Embryonic facial prominence (tissue), 1 donor: ENCODE results near the gene COX20.
"Not testable (repeated sequence)": the region's sequence is repeated elsewhere in the genome, so short reads cannot be mapped to it uniquely, and the experiment has no call there.

Experiments used
- DNase-seq: peaks from one replicate; pipeline ENCODE4 v3.0.0-alpha.2; 2016; ENCODE audit errors: extremely low spot score

The COX20 gene, protein sequence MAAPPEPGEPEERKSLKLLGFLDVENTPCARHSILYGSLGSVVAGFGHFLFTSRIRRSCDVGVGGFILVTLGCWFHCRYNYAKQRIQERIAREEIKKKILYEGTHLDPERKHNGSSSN

GRCh38 chr1:244835276-244836134 is at the start of gene COX20:
Gene COX20 (plus strand): TSS chr1:244835658. CDS start chr1:244835715, 57 bp downstream.
- peak; percentile 79 for DNase-seq

DNA sequence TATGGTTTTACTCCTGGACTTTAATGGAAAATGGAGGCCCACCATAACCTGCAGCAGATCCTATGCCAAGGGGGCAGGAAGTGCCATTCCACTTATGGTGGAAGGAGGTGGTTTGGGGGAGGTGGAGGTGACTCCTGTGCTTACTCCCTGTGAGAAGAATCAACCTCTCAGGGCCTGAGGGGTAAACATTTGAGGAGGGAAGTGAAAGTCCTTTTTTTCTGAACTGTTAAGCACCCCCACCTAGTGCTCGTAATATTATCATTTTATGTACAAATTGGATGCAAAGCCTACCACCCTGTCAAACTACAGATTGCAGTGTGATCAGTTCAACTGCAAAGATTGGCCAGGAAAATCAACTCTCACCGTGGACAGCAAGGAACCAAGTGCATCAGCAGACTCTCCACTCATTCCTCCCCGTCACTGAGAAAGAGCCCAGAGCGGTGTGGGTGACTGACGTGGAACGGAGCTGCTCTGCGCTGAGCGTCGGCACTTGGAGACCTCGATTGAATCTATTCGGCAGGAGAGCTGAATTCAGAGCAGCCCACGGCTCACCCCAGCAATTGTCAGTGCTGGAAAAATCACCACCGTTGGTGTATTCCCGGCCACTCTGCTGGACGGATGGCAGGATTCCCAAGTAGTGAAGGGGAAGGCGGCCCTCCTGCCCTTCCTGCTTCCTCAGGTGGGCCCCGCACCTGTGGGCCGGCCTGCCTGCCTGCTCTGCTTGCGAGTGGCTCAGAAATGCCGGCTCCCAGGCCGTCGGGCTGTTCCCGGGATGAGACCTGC is 46.8 kb upstream of the COX20 start:
- no peak for DNase-seq

DNA sequence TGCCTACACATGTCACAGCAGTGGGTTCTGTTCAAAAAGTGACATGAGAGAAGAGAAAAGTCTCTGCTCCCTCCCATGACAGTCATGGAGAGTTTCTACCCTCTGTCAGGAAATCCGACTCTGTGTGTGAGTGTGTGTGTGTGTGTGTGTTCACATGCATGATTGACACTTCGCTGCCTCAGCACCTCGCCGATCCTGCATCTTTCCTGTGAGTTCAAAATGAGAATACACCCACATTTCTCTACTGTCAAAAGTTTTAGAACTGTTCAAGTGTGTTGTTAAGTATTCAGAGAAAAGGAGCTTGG is 46.2 kb upstream of the COX20 start:
- DNase-seq, result no peak

DNA sequence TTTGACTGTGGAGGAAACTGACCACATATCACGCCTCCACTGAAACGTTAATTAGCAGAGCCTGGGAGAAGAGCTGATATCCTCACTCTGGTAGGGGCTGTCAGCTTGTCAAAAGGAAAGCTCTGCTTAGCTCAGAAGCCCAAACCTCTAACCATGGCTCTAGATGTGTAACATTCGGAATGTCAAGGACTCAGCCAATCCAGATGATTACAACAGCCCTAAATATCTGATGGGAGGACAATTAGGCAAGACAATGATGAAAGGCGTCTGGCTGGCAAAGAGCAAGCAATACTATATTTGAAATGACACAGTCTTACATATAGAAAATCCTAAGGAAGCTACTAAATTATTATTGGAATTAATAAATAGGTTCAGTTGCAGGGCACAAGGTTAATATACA is 45.7 kb upstream of the COX20 start:
- DNase-seq, result no peak

DNA sequence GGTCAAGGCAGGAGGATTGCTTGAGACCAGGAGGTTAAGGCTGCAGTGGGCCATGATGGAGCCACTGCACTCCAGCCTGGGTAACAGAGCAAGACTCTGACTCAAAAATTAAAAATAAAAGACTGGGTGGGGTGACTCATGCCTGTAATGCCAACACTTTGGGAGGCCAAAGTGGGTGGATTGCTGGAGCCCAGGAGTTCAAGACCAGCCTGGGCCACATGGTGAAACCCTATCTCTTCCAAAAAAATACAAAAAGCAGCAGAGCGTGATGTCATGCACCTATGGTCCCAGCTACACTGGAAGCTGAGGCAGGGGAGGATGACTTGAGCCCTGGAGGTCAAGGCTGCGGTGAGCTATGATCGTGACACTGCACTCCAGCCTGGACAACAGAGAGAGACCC is 44.4 kb upstream of the COX20 start:
- DNase-seq, result no peak

- no peak for DNase-seq
These were observed 43.1 kb upstream of the COX20 start for GRCh38 chr1:244792188-244792850.

- DNase-seq, result no peak
These were observed 41.4 kb upstream of the COX20 start for GRCh38 chr1:244794071-244794470.

GRCh38 chr1:244794516-244794915 is 40.9 kb upstream of the COX20 start:
- DNase-seq, result not testable (repeated sequence)

DNA sequence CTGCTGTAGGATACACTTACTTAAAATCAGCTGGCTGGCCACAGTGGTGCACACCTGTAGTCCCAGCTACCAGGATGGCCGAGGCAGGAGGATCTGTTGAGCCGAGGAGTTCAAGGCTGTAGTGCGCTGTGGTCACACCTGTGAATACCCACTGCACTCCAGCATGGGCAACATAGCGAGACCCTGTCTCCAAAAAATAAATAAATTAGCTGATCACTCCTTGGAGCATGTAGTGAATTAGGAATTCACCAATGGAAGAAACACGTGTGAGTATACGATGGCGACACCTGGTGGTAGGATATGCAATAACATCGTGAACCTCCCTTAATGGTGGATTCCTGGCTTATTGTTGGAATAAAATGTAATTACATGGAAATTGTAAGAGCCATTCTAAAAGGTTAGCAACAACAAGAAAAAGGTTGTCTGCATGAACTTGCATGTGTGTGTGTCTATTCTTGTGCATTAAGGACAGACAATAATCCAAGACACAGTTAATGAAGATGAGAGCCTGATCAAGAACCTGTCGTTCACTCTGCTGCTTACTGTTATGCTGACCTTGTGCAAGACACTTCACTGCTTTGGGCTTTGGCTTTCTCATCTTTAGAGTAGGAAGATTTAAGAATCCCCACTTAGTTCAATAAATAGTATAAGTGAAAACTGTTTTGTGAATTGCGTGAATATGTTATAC is 38.6 kb upstream of the COX20 start:
- peak; percentile 49 for DNase-seq

DNA sequence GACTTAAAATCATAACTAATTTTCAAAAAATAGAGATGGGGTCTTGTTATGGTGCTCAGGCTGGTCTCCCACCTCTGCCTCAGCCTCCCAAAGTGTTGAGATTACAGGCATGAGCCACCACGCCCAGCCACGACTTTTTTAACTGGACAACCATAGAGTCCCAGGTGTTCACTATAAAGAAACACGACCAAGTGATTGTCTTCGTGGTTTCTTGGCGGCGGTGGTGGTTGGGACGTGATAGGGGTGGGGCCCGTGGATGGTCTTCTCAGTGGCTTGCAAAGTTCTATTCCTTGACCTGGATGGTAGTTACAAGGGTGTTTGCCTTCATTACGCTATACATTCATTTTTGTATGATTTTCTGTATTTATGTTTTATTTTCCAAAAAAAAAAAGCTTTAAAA is 34.6 kb upstream of the COX20 start:
- no peak for DNase-seq

- DNase-seq, result no peak
These were observed 34.2 kb upstream of the COX20 start for GRCh38 chr1:244801246-244801645.

DNA sequence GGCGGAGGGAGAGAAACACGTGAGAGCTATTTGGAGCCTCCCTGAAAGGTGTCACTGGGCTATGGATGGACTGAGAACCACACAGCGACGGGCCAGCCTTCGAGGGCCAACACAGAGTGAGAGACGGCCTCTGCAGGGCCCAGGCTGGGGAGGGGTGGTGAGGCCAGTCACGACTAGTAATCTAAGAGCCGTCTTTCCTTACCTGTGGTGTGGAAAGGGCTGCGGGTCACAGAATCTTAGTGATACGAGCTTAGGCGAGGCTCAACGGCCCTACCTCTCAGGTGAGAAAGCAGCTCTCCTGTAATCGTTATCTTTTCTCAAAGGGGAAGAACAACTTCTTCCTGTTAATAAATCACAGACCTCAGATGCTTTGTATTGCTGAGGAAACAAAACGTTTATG is 33.4 kb upstream of the COX20 start:
- DNase-seq, result no peak

DNA sequence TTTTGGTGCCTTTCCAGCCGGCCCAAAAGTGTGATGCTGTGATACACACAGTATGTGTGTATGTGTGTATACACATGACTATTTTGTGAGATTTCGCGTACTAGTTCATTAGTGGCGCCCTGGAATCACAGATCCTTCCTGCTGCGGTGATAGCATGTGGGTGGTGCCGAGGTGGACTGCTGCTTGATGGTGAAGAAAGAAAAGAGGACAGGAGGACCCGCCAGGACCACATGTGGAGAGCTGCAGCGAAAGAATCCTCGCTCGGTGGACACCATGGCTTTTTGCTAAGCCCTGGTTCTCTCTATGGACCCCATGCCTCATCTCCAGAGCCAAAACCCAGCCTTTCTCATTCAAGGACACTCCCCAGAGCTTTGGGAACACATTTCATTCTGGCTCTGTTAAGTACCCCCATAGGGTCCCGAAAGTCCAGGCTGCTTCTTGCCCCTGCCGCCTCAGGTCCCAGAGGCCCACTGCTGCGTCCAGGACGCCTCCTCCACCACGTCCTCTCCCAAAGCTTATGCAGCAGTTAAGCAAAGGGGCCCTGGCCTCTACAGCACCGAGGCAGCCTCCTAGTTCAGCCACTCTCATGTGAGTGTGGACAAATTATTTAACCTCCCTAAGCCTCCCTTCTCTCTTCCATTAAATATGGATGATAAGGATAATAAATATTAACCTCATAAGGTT is 32.8 kb upstream of the COX20 start:
- no peak for DNase-seq

DNA sequence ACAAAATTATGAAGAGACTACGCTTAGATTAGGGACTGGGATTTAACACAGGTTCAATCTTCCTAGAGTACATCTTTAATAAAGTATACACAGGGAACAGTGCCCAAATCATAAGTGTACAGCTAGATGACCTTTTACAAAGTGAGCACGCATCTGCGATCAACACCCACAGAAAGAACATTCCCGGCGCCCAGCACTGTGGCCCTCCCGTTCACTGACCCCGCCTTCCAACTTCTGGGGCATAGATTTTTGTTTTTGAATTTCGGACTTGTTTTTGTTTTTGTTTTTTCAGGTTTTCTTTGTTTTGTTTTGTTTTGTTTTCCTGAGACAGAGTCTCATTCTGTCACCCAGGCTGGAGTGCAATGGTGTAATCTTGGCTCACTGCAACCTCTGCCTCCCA is 30.6 kb upstream of the COX20 start:
- DNase-seq, result no peak

- DNase-seq, result no peak
These were observed 28.3 kb upstream of the COX20 start for GRCh38 chr1:244807138-244807537.

DNA sequence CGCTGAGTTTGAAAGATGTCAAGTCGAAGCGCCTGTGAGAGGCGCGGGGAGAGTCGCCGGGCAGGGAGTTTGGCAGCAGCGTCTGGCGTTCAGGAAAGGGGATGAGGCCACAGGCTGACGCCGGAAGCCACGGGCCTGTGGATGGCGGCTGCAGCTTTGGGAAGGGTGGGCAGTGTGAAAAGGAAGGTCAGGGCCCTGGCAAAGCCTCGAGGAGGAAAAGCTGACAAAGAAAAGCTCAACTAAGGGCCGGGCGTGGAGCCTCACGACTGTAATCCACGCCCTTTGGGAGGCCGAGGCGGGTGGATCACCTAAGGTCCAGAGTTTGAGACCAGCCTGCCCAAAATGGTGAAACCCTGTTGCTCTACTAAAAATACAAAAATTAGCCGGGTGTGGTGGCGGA is 25.2 kb upstream of the COX20 start:
- no peak for DNase-seq

GRCh38 chr1:244813327-244813726 is 22.1 kb upstream of the COX20 start:
- DNase-seq, result no peak

DNA sequence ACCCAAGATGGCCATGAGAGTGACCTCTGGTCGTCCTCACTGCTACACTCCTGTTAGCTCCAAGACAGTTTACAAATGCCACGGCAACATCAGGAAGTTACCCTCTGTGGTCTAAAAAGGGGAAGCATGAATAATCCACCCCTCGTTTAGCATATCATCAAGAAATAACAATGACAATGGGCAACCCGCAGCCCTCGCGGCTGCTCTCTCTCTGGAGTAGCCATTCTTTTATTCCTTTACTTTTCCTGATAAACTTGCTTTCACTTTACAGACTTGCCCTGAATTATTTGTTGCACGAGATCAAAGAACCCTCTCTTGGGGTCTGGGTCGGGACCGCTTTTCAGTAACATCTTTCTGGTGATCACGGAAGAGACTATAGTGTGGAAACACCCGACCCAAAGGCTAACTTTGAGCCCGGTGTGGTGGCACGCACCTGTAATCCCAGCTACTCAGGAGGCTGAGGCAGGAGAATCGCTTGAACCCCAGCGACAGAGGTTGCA is 19.8 kb upstream of the COX20 start:
- no peak for DNase-seq

DNA sequence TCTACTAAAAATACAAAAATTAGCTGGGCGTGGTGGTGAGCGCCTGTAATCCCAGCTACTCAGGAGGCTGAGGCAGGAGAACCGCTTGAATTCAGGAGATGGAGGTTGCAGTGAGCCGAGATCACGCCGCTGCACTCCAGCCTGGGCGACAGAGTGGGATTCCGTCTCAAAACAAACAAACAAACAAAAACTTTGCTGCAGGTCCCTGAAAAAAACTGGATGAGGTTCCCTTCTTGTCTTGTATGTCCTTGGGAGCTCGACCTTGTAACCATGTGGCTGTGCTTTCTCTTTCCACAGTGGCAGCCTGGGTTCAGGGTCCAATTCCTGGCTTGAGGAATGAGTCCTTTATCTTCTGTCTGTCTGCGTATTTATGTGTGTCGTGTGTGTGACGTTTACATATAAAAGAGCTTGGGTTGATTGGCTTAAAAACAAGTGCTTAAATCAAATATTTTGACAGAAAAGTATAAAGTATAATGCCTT is 18.0 kb upstream of the COX20 start:
- no peak for DNase-seq

- no peak for DNase-seq
These were observed 15.3 kb upstream of the COX20 start for GRCh38 chr1:244820131-244820530.

DNA sequence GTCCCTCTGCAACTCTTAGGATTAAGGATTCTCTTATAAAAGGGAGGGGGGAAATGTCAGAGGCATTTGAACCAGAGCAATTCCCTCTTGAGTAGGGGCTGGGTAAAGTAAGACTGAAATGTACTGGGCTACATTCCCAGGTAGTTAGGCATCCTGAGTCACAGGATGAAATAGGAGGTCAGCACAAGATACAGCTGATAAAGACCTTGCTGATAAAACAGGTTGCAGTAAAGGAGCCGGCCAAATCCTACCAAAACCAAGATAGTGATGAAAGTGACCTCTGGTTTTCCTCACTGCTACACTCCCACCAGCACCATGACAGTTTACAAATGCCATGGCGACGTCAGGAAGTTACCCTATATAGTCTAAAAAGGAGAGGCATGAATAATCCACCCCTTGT is 14.3 kb upstream of the COX20 start:
- DNase-seq, result no peak
